GM19463 (cell line): ENCODE data around the gene COPG2.

Experiments
- ATAC-seq: cut with Tn5 transposase; IDR thresholded peaks from one replicate; pipeline ENCODE4 v1.9.1; 2021; ENCODE audit warnings: mild to moderate bottlenecking, moderate library complexity; ENCODE audit not compliant: unreplicated experiment

Gene COPG2

DNA sequence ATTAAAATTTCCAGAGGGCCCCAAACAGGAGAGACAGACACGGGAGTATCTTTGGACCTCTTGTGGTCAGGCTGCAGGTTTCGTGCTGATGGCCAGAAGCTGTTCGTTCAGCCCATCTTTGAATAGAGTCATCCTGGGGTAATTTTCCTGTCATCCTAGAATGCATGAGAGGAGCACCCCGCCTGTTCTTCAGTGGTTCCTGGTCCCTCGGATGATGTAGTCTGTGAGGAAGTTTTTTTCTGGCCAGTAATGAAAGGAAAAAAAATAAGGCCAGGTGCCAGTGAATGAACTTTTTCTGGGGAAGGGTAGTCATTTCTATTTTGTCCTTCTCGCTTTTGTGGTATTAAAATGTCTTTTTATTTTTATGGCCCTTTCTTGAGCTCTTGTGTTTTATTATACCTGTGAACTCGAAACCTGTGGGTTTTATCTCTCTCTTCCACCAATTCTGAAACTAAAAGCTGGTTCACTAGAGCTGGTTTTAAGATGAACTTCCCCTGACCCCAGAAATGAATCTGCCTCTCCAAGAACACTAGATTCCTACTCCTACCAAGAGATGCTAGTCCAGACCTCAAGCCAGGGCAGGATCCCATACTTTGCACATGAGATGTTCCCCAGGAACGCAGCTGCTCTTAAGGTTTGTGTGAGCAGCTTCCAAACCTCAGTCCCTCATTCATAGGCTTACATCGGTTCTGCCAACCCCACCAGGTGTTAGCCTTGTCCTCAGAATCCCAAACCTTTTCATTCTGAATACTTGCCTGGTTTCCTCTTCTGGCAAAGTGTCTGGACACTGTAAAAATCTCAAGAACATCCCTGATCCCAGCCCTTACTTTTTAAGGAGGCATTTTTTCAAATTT is 192.0 kb downstream of the COPG2 start:
- ATAC-seq = peak; percentile 82

DNA sequence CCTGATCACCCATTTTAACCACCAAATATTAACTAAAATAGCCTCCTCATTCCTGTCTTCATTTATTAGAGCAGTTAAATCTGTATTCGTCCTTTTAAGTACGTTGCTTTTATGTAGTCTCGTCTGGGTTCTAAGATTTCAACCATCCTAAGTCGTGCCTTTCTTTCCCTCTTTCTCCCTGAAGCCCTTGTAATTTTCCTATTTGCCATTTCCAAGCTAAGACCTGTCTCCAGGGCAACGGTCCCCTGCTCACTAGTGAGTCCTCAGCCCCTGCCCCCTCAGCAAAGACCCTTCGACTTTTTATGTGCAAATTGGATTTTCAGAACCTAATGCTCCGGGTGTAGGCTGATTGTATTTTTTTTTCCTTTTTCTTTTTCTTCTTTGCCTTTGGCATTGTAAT is 192.8 kb downstream of the COPG2 start:
- no peak for ATAC-seq

DNA sequence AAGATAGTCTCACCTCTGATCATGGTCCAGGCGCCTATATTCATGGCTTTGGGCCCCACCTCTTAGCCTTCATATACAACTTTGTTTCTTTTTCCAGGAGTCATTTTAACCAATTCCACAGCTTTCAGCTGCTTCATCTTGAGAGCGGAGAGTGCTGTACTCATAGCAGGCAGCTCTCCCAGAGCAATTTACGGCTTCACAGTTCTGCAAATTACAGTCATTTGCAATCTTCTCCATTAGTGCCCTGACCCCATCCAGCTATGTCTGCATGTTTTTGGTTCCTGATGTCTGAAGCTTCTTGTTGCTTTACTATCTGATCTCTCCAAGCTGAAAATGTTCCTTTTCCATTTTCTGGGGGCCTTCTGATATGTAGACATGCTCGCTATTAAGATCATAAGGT is 194.7 kb downstream of the COPG2 start:
- ATAC-seq = no peak

DNA sequence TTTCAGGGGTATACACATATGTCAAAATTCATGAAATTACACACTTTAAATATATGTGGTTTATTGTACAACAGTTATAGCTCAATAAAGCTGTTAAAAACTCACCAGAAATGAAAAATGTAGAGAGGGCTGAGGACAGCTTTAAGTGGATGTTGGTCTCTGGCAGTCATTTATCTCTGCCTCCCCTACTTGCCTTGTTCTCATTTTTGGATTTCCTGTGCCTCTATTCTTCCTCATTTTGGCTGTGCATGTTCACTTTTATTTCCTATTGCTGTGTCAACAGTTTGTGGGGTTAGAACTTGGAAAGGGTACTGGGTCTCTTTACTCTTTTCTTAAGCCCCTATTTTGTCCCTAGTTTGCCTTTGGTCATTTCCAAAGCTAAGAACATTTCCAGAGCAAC is 195.3 kb downstream of the COPG2 start:
- ATAC-seq = no peak

DNA sequence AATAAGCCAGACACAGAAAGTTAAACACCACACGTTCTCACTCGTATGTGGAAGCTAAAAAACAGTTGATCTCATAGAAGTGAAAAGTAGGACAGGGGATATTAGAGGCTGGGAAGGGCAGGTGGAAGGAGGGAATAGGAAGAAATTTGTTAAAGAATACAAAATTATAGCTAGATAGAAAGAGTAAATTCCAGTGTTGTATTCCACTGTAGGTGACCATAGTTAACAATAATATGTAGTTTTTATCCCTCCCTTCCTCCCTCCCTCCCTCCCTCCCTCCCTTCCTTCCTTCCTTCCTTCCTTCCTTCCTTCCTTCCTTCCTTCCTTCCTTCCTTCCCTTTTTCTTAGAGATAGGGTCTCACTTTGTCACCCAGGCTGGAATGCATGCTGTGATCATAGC is 196.6 kb downstream of the COPG2 start:
- no peak for ATAC-seq

DNA sequence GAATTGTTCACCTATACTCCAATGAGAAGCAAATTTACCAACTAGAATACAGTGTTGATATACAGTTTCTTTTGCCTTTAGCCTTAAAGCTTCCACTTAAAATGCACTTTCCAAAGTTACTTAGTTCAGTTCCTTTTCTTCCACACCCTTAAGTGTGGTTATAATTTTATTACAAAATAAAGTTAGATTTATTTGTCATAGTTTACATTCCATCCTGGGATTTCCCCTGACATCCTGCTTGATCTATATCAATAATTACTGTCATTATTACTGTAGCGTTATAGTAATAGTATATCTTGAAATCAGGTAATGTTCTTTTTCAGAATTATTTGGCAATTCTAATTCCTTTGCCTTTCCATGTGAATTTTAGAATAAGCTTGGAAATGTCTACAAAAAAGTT is 199.9 kb downstream of the COPG2 start:
- no peak for ATAC-seq

DNA sequence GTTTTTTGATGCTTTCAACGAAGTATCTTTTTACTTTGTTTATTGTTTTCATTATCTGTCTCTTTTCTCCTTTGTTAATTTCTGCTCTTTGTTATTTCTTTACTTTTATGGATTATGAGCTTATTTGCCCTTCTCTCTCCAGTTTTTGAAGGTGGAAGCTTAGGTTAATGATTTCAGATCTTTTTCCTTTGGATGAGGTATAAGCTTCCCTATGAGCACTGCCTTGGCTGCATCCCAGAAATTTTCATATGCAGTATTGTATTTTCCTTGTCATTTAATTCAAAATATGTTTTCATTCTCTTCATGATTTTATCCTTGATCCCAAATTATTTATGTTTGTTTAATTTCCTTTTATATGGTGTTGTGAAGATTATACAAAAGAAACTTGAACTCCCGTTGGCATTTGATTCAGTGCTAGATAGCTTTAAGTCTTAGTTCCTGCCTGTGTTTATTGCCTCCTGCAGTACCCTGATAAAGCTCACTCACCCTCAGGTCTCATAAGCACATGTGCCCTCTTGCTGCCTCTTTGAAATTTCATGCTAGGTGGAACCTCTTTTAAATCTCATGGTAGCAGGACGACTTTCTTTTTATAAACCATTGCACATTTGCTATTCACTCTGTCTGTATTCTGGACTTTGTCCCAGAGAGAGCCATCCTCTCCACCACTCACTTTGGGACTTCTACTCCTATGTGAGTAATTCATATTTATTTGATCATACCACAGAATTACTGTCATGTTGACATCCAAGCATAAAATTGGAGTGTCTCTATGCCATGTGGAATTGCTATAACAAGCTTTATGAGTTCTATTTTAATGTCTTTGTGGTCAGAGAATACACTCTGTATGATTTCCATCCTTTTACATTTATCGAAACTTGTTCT is 204.8 kb downstream of the COPG2 start:
- no peak for ATAC-seq

DNA sequence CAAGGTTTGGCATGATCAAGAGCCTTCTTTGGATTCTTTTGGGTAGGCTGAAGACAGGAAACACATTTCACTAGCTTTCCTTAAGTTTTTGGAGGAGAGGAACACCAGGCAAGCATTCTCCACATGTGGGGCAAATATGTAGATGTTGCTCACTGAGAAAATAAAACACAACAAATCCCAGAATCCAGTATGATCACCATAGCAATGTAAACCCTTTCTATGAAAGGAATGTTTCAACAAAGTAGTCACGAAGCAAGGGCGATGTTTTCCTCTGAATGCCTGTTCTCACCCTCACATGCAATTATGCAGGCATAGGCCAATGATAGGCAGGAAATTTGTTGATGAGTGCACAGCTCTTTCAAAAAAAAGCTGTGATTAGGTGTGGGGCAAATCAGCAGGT is 207.3 kb downstream of the COPG2 start:
- no peak for ATAC-seq

DNA sequence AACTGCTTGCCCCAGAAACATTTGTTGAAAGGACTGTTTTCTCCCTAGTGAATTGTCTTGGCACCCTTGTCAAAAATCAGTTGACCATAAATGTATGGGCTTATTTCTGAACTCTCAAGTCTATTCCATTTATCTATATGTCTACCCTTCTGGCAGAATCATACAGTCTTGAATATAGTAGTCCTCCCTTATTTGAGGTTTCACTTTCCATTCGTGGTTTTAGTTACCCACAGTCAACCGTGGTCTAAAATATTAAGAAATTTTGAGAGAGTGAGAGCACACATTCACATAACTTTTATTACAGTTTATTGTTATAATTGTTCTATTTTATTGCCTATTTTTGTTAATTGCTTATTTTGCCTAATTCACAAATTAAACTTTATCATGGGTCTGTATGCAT is 210.3 kb downstream of the COPG2 start:
- ATAC-seq = no peak
